HG02938 (cell line): ENCODE measurements around the gene SLC27A4.
A peak's percentile ranks its signal among the peaks of the same experiment; 100 is the strongest.
"Not testable (repeated sequence)": the region's sequence is repeated elsewhere in the genome, so short reads cannot be mapped to it uniquely, and the experiment has no call there.

ENCODE experiments used
- ATAC-seq: cut with Tn5 transposase; IDR thresholded peaks from one replicate; pipeline ENCODE4 v1.9.1; 2021; ENCODE audit warnings: mild to moderate bottlenecking, moderate library complexity; ENCODE audit not compliant: unreplicated experiment

The SLC27A4 gene

GRCh38 chr9:128323791-128324190, 16.5 kb upstream of the SLC27A4 start:
- no peak for ATAC-seq

- ATAC-seq = no peak
Measured at GRCh38 chr9:128324401-128324800, 15.9 kb upstream of the SLC27A4 start.

GRCh38 chr9:128325629-128326028, 14.7 kb upstream of the SLC27A4 start:
- no peak for ATAC-seq

- ATAC-seq = no peak
Measured at GRCh38 chr9:128333451-128333869, 6.9 kb upstream of the SLC27A4 start.

GRCh38 chr9:128335161-128335560, 5.2 kb upstream of the SLC27A4 start:
- ATAC-seq = no peak

- ATAC-seq = no peak
Measured at GRCh38 chr9:128335914-128336313, 4.4 kb upstream of the SLC27A4 start.

GRCh38 chr9:128337936-128338335, 2.4 kb upstream of the SLC27A4 start:
- ATAC-seq = no peak

GRCh38 chr9:128338852-128339614, 1.3 kb upstream of the SLC27A4 start:
- not testable (repeated sequence) for ATAC-seq

- ATAC-seq = peak; percentile 28
Measured at GRCh38 chr9:128340691-128341434, 536 bp downstream of the SLC27A4 start.

- ATAC-seq = no peak
Measured at GRCh38 chr9:128341435-128341849, 1.1 kb downstream of the SLC27A4 start.

GRCh38 chr9:128342971-128343680, 2.8 kb downstream of the SLC27A4 start:
- no peak for ATAC-seq

- no peak for ATAC-seq
Measured at GRCh38 chr9:128343855-128344254, 3.5 kb downstream of the SLC27A4 start.

- ATAC-seq = no peak
Measured at GRCh38 chr9:128344931-128345605, 4.7 kb downstream of the SLC27A4 start.

GRCh38 chr9:128349125-128349524, 8.8 kb downstream of the SLC27A4 start:
- ATAC-seq = no peak

- ATAC-seq = no peak
Measured at GRCh38 chr9:128349772-128350171, 9.4 kb downstream of the SLC27A4 start.

- ATAC-seq = no peak
Measured at GRCh38 chr9:128355451-128355850, 15.1 kb downstream of the SLC27A4 start.

GRCh38 chr9:128358090-128358489, 17.8 kb downstream of the SLC27A4 start:
- ATAC-seq = no peak

GRCh38 chr9:128358861-128359260, 18.5 kb downstream of the SLC27A4 start:
- no peak for ATAC-seq

GRCh38 chr9:128360826-128361225, 20.5 kb downstream of the SLC27A4 start:
- ATAC-seq = no peak

- no peak for ATAC-seq
Measured at GRCh38 chr9:128361296-128361985, 21.1 kb downstream of the SLC27A4 start.
